Duodenal mucosa (tissue), 2 donors: ENCODE measurements around the gene OGFOD3.

Experiments
- H3K27ac ChIP-seq: one replicate; pipeline ENCODE4 v1.7.0; 2013; ENCODE audit warnings: low read depth, low read length
- H3K27me3 ChIP-seq, 2 donors: one replicate each; pipeline ENCODE4 v1.7.0; 2013; ENCODE audit warnings: low read length in 2 of 2, control low read depth in 1 of 2; ENCODE audit not compliant: insufficient read depth in 2 of 2, control insufficient read depth in 1 of 2
- H3K36me3 ChIP-seq, 2 donors: one replicate each; pipeline ENCODE4 v1.7.0; 2013; ENCODE audit warnings: low read length in 2 of 2, control low read depth in 1 of 2; ENCODE audit not compliant: insufficient read depth in 2 of 2, control insufficient read depth in 1 of 2
- H3K4me1 ChIP-seq, 2 donors: one replicate each; pipeline ENCODE4 v1.7.0; 2013; ENCODE audit warnings: low read length in 2 of 2, control low read depth in 1 of 2; ENCODE audit not compliant: insufficient read depth in 2 of 2, control insufficient read depth in 1 of 2
- H3K4me3 ChIP-seq, 2 donors: one replicate each; pipeline ENCODE4 v1.7.0; 2013; ENCODE audit warnings: low read length in 2 of 2, low read depth in 1 of 2
- H3K9ac ChIP-seq, 2 donors: one replicate each; pipeline ENCODE4 v1.7.0; 2013; ENCODE audit warnings: low read length in 2 of 2, low read depth in 1 of 2
- H3K9me3 ChIP-seq, 2 donors: one replicate each; pipeline ENCODE4 v1.7.0; 2013; ENCODE audit warnings: low read length in 2 of 2, control low read depth in 1 of 2; ENCODE audit not compliant: control insufficient read depth in 1 of 2

The OGFOD3 gene

GRCh38 chr17:82440991-82441627, 22.7 kb upstream of the OGFOD3 start:
- Histone ChIP-seq H3K27me3 (no peaks in the 10 kb centered on the region), H3K9me3 (no peaks in the 10 kb centered on the region), H3K36me3 (peaks cover 14 to 52% of the 10 kb centered on the region in 2 donors), H3K27ac (no peak overlapping the region), H3K9ac (no peak overlapping the region), H3K4me1 (no peaks in the 10 kb centered on the region), H3K4me3 (no peak overlapping the region)

- H3K27ac ChIP-seq: no peak overlapping the region
- no peak overlapping the region for H3K4me3 ChIP-seq
- H3K9ac ChIP-seq: no peak overlapping the region
Observed at GRCh38 chr17:82440469-82440981, 22.1 kb upstream of the OGFOD3 start.

DNA sequence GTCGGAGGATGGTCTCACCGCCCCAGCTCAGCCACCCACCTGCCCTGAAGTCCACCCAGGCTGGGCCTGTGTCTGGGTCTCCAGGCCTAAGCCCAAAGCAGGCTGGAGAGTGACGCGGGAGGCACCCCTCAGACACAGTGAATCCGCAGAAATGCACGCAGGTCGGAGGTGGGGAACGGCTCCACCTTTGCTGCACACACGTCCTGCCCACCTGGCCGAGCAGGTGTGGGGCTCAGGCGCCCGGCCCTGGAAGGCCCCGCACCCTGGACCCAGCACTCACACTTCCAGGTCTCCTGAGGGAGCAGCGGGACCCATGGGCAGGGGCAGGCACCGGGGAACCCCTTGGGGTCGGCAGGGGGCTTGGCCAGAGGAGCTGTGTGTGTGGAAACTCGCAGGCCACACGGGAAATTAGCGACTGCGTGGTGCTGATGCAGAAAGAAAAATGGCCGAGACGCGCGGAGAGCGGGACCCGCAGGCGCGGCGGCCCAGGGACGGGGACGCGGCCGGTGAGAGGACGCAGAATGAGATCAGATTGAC, 21.5 kb upstream of the OGFOD3 start:
- H3K36me3 ChIP-seq: peaks cover 14 to 55% of the 10 kb centered on the region in 2 donors

More at GRCh38 chr17:82440469-82440981, 22.1 kb upstream of the OGFOD3 start:
- no peaks in the 10 kb centered on the region for H3K4me1 ChIP-seq
- no peaks in the 10 kb centered on the region for H3K9me3 ChIP-seq
- H3K27me3 ChIP-seq: no peaks in the 10 kb centered on the region
- peaks cover 14 to 57% of the 10 kb centered on the region in 2 donors for H3K36me3 ChIP-seq

GRCh38 chr17:82439194-82439828, 20.9 kb upstream of the OGFOD3 start:
- peaks cover 11 to 49% of the 10 kb centered on the region in 2 donors for H3K36me3 ChIP-seq
- H3K4me3 ChIP-seq: no peak overlapping the region
- no peak overlapping the region for H3K9ac ChIP-seq
- no peaks in the 10 kb centered on the region for H3K27me3 ChIP-seq
- no peaks in the 10 kb centered on the region for H3K9me3 ChIP-seq
- no peaks in the 10 kb centered on the region for H3K4me1 ChIP-seq
- no peak overlapping the region for H3K27ac ChIP-seq

More for the DNA sequence above, 21.5 kb upstream of the OGFOD3 start:
- Histone ChIP-seq H3K27me3 (no peaks in the 10 kb centered on the region), H3K4me3 (no peak overlapping the region), H3K27ac (no peak overlapping the region), H3K4me1 (no peaks in the 10 kb centered on the region), H3K9ac (no peak overlapping the region), H3K9me3 (no peaks in the 10 kb centered on the region)

DNA sequence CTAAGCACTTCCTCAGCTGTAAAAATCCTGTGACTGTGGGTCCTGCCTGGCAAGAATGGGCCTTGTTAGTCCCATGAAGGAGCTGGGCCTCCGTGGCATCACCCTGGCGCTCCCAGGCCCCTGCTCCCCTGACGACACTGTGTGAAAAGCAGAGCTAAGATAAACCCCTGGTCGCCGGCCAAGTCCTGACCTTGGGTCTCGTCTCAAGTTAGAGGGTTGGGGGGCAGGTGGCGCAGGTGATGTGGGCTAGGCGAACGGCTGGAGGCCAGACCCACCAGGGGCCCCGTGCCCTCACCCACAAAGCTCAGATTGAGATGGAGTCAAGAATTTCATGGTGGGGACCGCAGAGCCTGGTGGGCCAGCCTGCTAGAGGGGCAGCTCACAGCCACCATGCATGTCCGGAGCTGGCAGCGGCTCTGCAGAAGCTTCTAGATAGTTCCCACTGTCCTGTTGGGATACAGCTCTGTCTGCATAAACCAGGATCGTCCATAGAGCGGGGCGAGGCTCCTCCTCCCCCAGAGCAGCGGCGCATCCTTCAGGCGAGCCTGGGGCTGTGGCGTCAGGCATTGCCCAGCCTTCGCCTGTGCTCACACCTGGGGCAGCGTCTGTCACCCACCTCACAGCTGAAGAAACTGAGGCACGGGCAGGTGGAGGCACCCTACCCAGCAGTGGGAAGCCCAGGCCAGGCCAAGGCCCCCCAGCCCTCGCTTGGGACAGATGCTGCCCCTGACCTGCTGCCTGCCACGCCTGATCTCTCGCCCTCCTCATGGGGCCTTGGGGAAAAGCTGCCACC, 20.2 kb upstream of the OGFOD3 start:
- H3K9ac ChIP-seq: no peak overlapping the region
- H3K27me3 ChIP-seq: no peaks in the 10 kb centered on the region
- no peaks in the 10 kb centered on the region for H3K9me3 ChIP-seq
- no peaks in the 10 kb centered on the region for H3K4me1 ChIP-seq
- H3K4me3 ChIP-seq: no peak overlapping the region
- H3K36me3 ChIP-seq: peaks cover 7 to 42% of the 10 kb centered on the region in 2 donors
- H3K27ac ChIP-seq: no peak overlapping the region

DNA sequence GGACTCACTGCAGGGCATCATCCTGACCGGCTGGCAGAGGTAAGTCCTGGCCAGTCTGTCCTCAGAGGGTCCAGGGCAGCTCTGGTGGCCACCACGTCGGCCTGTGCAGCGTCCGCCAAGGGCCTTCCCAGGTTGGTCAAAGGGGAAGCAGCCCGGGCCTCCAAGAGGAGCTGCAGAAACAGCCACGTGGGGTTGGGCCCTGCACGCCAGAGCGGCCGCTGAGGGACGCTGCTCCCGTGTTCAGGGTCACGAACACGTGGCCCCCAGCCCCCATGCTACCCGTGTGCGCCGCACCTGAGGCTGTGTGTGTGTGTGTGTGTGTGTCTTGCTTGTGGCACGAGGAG, 18.9 kb upstream of the OGFOD3 start:
- Histone ChIP-seq H3K4me3 (no peak overlapping the region), H3K4me1 (no peaks in the 10 kb centered on the region), H3K9ac (no peak overlapping the region), H3K36me3 (peaks cover under 1 to 29% of the 10 kb centered on the region in 2 donors), H3K27ac (no peak overlapping the region), H3K27me3 (no peaks in the 10 kb centered on the region), H3K9me3 (no peaks in the 10 kb centered on the region)

GRCh38 chr17:82436601-82437324, 18.4 kb upstream of the OGFOD3 start:
- no peaks in the 10 kb centered on the region for H3K27me3 ChIP-seq
- H3K9me3 ChIP-seq: no peaks in the 10 kb centered on the region
- no peaks in the 10 kb centered on the region for H3K4me1 ChIP-seq
- no peak overlapping the region for H3K9ac ChIP-seq
- H3K36me3 ChIP-seq: peaks cover 0 to 25% of the 10 kb centered on the region in 2 donors
- no peak overlapping the region for H3K27ac ChIP-seq
- no peak overlapping the region for H3K4me3 ChIP-seq

- Histone ChIP-seq H3K4me1 (no peaks in the 10 kb centered on the region), H3K4me3 (no peak overlapping the region), H3K9me3 (no peaks in the 10 kb centered on the region), H3K36me3 (peaks cover 0 to 24% of the 10 kb centered on the region in 2 donors), H3K27me3 (no peaks in the 10 kb centered on the region), H3K27ac (no peak overlapping the region), H3K9ac (no peak overlapping the region)
Observed at GRCh38 chr17:82435601-82436583, 17.5 kb upstream of the OGFOD3 start.

DNA sequence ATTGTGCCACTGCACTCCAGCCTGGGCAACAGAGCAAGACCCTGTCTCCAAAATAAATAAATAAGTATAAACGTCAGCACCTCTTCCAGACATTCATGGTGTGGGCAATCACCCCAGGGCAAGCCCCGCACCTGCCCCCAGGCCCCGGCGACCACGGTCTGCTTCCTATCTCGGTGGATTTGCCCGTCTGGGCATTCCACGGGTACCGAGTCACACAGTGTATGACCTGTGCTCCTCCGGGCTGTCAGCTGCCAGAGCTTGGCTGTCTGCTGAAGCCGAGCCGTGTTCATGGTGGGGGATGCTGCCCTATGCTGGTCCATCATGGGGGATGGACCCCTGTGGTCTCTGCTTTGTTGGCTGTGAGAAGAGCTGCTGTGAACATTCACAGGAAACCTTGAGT, 16.7 kb upstream of the OGFOD3 start:
- Histone ChIP-seq H3K4me1 (no peaks in the 10 kb centered on the region), H3K4me3 (no peak overlapping the region), H3K36me3 (peaks cover 0 to 24% of the 10 kb centered on the region in 2 donors), H3K9me3 (no peaks in the 10 kb centered on the region), H3K9ac (no peak overlapping the region), H3K27ac (no peak overlapping the region), H3K27me3 (no peaks in the 10 kb centered on the region)
